Pons (tissue), 1 donor: ENCODE measurements around the gene STOX1.
"Not testable (repeated sequence)": the region's sequence is repeated elsewhere in the genome, so short reads cannot be mapped to it uniquely, and the experiment has no call there.

Experiments used
- DNase-seq: peaks from one replicate; pipeline ENCODE4 v3.0.0-alpha.2; 2016; ENCODE audit warnings: low spot score

STOX1 gene

GRCh38 chr10:68895041-68895440 lies 67.7 kb downstream of the STOX1 start:
- no peak for DNase-seq

- peak; percentile 88 for DNase-seq
Measured at GRCh38 chr10:68897336-68897741, 70.0 kb downstream of the STOX1 start.

GRCh38 chr10:68899186-68899745 lies 71.9 kb downstream of the STOX1 start:
- DNase-seq = no peak

- peak; percentile 70 for DNase-seq
Measured at GRCh38 chr10:68900427-68901104, 73.2 kb downstream of the STOX1 start.

GRCh38 chr10:68901105-68901927 lies 74.0 kb downstream of the STOX1 start, which contains the start of gene DDX50:
Gene DDX50, plus strand, starts transcription at chr10:68901315. Its CDS starts 70 bp downstream, at chr10:68901385.
- DNase-seq = peak; percentile 100

GRCh38 chr10:68902382-68902781 lies 75.1 kb downstream of the STOX1 start:
- no peak for DNase-seq

GRCh38 chr10:68924593-68924992 lies 97.3 kb downstream of the STOX1 start:
- DNase-seq = no peak

GRCh38 chr10:68925489-68925888 lies 98.2 kb downstream of the STOX1 start:
- no peak for DNase-seq

GRCh38 chr10:68929157-68929556 lies 101.8 kb downstream of the STOX1 start:
- DNase-seq = not testable (repeated sequence)

GRCh38 chr10:68929888-68930287 lies 102.6 kb downstream of the STOX1 start:
- not testable (repeated sequence) for DNase-seq

GRCh38 chr10:68932860-68933259 lies 105.5 kb downstream of the STOX1 start:
- not testable (repeated sequence) for DNase-seq

- DNase-seq = no peak
Measured at GRCh38 chr10:68934994-68935393, 107.7 kb downstream of the STOX1 start.

GRCh38 chr10:68938117-68938516 lies 110.8 kb downstream of the STOX1 start:
- no peak for DNase-seq

GRCh38 chr10:68938884-68939283 lies 111.6 kb downstream of the STOX1 start:
- DNase-seq = no peak

GRCh38 chr10:68940917-68941316 lies 113.6 kb downstream of the STOX1 start:
- not testable (repeated sequence) for DNase-seq
